GM18499 (cell line): ENCODE results near the gene CDKN3.

ENCODE experiments used
- ATAC-seq: cut with Tn5 transposase; IDR thresholded peaks from one replicate; pipeline ENCODE4 v1.9.1; 2021; ENCODE audit warnings: moderate number of reproducible peaks; ENCODE audit not compliant: insufficient read depth, unreplicated experiment

Gene CDKN3, protein sequence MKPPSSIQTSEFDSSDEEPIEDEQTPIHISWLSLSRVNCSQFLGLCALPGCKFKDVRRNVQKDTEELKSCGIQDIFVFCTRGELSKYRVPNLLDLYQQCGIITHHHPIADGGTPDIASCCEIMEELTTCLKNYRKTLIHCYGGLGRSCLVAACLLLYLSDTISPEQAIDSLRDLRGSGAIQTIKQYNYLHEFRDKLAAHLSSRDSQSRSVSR

DNA sequence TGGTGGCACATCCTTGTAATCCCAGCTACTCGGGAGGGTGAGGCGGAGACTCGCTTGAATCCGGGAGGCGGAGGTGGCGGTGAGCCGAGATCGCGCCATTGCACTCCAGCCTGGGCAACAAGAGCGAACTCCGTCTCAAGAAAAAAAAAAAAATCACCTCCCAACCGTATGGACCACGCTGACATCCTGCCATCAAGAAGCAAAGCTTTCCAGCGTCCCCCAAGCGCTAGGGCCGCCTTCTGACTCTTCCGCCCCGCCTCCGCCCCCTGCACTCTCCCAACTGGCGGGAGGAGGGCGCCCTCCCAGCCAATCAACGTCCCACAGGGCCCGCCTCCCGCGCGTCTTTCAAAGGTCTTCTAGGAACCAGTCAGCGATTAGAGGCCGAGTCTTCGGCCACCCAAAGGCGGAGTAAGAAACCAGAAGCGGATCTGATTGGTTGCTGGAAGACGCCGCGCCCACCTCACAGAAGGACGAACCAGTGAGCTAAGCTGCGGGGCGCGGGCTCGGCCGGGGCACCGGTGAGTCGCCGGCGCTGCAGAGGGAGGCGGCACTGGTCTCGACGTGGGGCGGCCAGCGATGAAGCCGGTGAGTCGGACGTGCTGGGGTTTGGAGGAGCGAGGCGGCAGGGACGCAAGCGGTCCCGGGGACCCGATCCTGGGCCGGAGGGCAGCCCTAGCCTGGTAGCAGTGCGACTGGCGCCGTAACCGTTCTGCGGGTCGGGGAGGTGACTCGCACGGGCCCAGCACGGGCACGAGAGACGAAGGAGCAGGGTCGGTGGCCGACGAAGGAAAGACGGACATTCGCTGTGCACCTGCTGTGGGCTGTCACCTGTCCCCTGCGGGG lies at the start of gene CDKN3:
CDKN3 (plus strand) TSS at position 515 of the 843 bp plus-strand sequence; CDS start at position 577, 62 bp downstream.
- ATAC-seq: peak; percentile 95

GRCh38 chr14:54347044-54347443 lies 49.8 kb upstream of the CDKN3 start:
- ATAC-seq: no peak

- peak; percentile 51 for ATAC-seq
These were observed 48.7 kb upstream of the CDKN3 start for GRCh38 chr14:54348001-54348611.

GRCh38 chr14:54348923-54349620 lies 47.7 kb upstream of the CDKN3 start:
- ATAC-seq: no peak

- no peak for ATAC-seq
These were observed 47.1 kb upstream of the CDKN3 start for GRCh38 chr14:54349713-54350112.

GRCh38 chr14:54350203-54350602 lies 46.6 kb upstream of the CDKN3 start:
- no peak for ATAC-seq

- no peak for ATAC-seq
These were observed 43.5 kb upstream of the CDKN3 start for GRCh38 chr14:54353266-54353665.

- ATAC-seq: no peak
These were observed 43.1 kb upstream of the CDKN3 start for GRCh38 chr14:54353694-54354093.

- ATAC-seq: no peak
These were observed 42.7 kb upstream of the CDKN3 start for GRCh38 chr14:54354096-54354495.

DNA sequence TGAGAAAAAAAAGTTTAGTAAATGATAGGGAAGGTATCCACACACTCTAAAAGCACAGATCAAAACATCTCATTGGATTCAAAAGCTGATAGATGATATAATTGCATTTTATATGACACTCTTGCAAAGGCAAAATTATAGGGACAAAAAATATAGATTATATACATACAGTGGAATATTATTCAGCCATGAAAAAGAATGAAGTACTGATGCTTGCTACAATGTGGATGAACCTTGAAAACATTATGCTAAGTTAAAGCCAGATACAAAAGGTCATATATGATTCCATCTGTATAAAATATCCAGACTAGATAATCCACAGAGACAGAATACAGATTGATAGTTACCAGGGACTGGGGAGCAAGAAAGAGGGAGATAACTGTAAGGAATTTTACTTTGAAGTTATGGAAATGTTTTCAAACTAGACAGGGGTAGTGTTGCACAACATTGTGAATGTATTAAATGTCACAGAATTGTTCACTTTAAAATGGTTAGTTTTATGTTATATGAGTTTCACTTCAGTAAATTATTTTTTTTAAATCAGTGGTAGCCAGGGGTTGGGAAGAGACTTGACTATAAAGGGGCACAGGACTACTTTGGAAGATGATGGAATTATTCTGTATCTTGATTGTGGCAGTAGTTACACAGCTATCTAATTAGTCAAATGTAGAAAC lies 41.7 kb upstream of the CDKN3 start:
- no peak for ATAC-seq

GRCh38 chr14:54355698-54356097 lies 41.1 kb upstream of the CDKN3 start:
- ATAC-seq: no peak

DNA sequence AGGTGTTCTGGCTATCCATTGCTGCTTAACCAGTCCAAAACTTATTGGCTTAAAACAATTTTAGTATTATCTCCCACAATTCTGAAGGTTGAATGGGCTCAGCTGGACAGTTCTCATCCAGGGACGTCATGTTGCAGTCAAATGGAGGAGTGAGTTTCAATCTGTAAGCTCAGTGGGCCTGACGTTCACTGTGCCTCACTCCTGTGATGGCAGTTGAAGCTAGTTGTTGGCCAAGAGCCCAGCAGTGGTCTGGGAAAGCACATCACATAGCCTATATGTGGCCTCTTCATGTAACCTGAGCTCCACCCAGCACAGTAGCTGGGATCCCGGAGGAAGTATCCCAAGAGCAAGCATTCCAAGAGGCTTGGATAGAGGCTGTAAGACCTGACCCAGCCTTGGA lies 40.6 kb upstream of the CDKN3 start:
- no peak for ATAC-seq

DNA sequence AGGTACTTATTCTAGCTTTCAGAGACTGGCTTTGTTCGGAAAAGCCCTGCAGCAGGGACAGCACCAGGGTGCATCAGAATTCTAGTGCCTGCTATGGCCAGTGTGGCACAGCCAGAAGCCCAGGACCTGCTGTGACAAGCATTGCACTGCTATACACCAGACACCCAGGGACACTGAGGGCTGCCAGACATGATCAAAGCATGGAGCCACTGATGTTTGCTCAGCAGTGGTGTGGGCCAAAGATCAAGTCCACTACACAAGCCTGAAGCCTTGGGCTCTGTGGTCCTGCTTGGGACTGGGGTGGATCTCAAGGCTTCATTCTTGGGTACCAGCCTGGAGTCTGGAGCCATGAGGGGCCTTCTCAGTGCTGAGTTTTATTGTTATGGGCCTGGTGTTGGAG lies 36.1 kb upstream of the CDKN3 start:
- ATAC-seq: no peak

- no peak for ATAC-seq
These were observed 34.7 kb upstream of the CDKN3 start for GRCh38 chr14:54362089-54362504.

GRCh38 chr14:54362759-54363437 lies 33.9 kb upstream of the CDKN3 start:
- no peak for ATAC-seq

GRCh38 chr14:54364555-54365415 lies 32.0 kb upstream of the CDKN3 start:
- no peak for ATAC-seq

GRCh38 chr14:54366736-54367735 lies 29.8 kb upstream of the CDKN3 start:
- ATAC-seq: no peak

- no peak for ATAC-seq
These were observed 28.5 kb upstream of the CDKN3 start for GRCh38 chr14:54368291-54368690.
